ENCODE measurements around the gene TCF4.

Gene TCF4

DNA sequence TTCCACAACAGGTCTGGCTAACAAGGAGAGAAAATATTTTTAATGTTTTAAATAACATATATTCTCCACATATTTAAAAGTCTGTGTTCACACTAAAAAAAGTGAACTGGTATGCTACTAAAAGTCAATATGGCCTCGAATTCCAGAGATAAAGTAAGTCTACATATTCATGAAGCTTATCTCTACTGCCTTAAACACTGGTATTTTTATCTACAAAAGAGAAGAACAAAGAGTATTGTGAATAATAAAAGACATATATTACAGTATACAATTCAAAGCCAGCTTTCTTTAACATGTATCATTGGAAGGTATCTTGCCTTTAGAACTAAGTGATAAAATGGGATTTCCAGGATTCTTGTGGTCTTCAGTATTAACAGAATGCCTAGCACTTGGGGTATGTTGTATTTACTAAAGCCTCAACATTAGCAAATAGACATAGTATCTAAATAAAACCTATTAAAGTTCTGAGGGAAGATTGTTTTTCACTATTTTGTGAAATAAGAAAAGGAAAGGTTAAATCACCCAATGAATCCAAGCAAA lies 325.9 kb downstream of the TCF4 start:
- peaks cover 0 to 3% of the 10 kb centered on the region in 2 donors for H3K36me3 ChIP-seq (ENCODE audit: control insufficient read depth in 1 of 2, insufficient read depth in 2 of 2, low read length in 2 of 2)
- H3K4me1 ChIP-seq (ENCODE audit: control insufficient read depth in 1 of 2, insufficient read depth in 2 of 2, low read length in 2 of 2) = no peaks in the 10 kb centered on the region
- no peak overlapping the region for H3K4me3 ChIP-seq (ENCODE audit: low read depth in 1 of 2, low read length in 2 of 2)
- H3K9me3 ChIP-seq (ENCODE audit: control insufficient read depth in 1 of 2, low read length in 2 of 2) = no peaks in the 10 kb centered on the region
- no peak overlapping the region for H3K9ac ChIP-seq (ENCODE audit: low read depth in 1 of 2, low read length in 2 of 2)
- no peaks in the 10 kb centered on the region for H3K27me3 ChIP-seq (ENCODE audit: control insufficient read depth in 1 of 2, insufficient read depth in 2 of 2, low read length in 2 of 2)
- H3K27ac ChIP-seq (ENCODE audit: low read depth, low read length) = no peak overlapping the region

DNA sequence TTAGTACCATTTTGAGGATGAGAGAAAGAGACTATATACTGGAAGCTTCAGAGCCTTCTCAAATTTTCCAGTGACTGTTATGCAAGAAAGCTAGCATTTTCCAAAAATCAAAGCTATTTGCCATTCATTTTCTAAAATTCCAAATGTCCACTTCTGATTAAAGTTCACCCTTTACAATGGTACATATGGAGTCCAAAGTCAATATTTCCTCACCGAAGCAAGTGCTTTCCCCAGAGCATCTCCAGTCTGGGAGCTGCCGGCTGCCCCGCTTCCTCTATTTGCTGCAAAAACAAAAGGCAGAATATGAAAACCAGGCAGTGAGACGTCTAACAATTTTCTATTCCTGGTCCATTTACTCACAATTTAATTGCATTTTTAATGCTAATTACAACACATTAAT lies 326.7 kb downstream of the TCF4 start:
- H3K9me3 ChIP-seq (ENCODE audit: control insufficient read depth in 1 of 2, low read length in 2 of 2) = no peaks in the 10 kb centered on the region
- H3K27ac ChIP-seq (ENCODE audit: low read depth, low read length) = no peak overlapping the region
- H3K9ac ChIP-seq (ENCODE audit: low read depth in 1 of 2, low read length in 2 of 2) = no peak overlapping the region
- H3K27me3 ChIP-seq (ENCODE audit: control insufficient read depth in 1 of 2, insufficient read depth in 2 of 2, low read length in 2 of 2) = no peaks in the 10 kb centered on the region
- peaks cover 3 to 4% of the 10 kb centered on the region in 2 donors for H3K36me3 ChIP-seq (ENCODE audit: control insufficient read depth in 1 of 2, insufficient read depth in 2 of 2, low read length in 2 of 2)
- no peaks in the 10 kb centered on the region for H3K4me1 ChIP-seq (ENCODE audit: control insufficient read depth in 1 of 2, insufficient read depth in 2 of 2, low read length in 2 of 2)
- H3K4me3 ChIP-seq (ENCODE audit: low read depth in 1 of 2, low read length in 2 of 2) = no peak overlapping the region

DNA sequence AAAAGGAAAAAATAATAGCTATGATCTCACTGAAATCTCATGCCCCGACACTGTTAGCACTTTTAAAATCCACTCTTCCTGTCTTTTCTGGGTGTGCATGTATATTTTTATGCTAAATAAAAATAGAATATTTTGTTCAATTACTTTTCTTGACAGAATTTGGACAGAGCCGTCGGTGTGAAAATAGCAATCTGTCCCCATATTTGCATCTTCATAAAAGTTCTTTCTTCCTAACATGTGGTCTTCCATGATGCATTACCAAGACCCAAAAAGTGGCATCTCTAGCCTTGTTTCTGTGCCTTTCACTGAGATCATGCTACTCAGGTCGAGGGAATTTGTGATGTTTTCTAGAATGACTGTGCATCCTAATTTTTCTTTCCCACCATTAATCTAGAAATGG lies 329.9 kb downstream of the TCF4 start:
- H3K27me3 ChIP-seq (ENCODE audit: control insufficient read depth in 1 of 2, insufficient read depth in 2 of 2, low read length in 2 of 2) = no peaks in the 10 kb centered on the region
- H3K9ac ChIP-seq (ENCODE audit: low read depth in 1 of 2, low read length in 2 of 2) = no peak overlapping the region
- H3K4me1 ChIP-seq (ENCODE audit: control insufficient read depth in 1 of 2, insufficient read depth in 2 of 2, low read length in 2 of 2) = no peaks in the 10 kb centered on the region
- no peaks in the 10 kb centered on the region for H3K9me3 ChIP-seq (ENCODE audit: control insufficient read depth in 1 of 2, low read length in 2 of 2)
- H3K4me3 ChIP-seq (ENCODE audit: low read depth in 1 of 2, low read length in 2 of 2) = no peak overlapping the region
- H3K36me3 ChIP-seq (ENCODE audit: control insufficient read depth in 1 of 2, insufficient read depth in 2 of 2, low read length in 2 of 2) = peaks cover 0 to 4% of the 10 kb centered on the region in 2 donors
- no peak overlapping the region for H3K27ac ChIP-seq (ENCODE audit: low read depth, low read length)

DNA sequence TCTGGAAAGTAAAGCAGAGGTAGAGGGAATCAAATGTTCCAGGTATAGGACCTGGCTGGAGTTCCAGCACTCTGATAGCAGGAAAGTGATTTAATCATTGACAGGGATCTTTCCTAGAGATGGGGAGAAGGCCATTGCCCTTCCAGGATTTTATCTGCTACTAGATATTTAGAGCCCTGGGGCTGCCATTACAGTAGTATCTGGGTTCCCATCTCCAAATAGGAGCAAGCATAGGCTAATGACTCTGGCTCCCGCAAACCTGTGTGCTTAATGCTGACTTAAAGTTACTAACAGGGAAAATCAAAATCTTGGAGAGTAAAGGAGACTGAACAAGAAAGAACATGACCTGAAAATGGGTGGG lies 331.1 kb downstream of the TCF4 start:
- Histone ChIP-seq H3K9me3 (ENCODE audit: control insufficient read depth in 1 of 2, low read length in 2 of 2) (no peaks in the 10 kb centered on the region), H3K36me3 (ENCODE audit: control insufficient read depth in 1 of 2, insufficient read depth in 2 of 2, low read length in 2 of 2) (peaks cover 0 to 4% of the 10 kb centered on the region in 2 donors), H3K27ac (ENCODE audit: low read depth, low read length) (no peak overlapping the region), H3K9ac (ENCODE audit: low read depth in 1 of 2, low read length in 2 of 2) (no peak overlapping the region), H3K4me1 (ENCODE audit: control insufficient read depth in 1 of 2, insufficient read depth in 2 of 2, low read length in 2 of 2) (peaks cover 3 to 5% of the 10 kb centered on the region in 2 donors), H3K27me3 (ENCODE audit: control insufficient read depth in 1 of 2, insufficient read depth in 2 of 2, low read length in 2 of 2) (no peaks in the 10 kb centered on the region), H3K4me3 (ENCODE audit: low read depth in 1 of 2, low read length in 2 of 2) (no peak overlapping the region)

DNA sequence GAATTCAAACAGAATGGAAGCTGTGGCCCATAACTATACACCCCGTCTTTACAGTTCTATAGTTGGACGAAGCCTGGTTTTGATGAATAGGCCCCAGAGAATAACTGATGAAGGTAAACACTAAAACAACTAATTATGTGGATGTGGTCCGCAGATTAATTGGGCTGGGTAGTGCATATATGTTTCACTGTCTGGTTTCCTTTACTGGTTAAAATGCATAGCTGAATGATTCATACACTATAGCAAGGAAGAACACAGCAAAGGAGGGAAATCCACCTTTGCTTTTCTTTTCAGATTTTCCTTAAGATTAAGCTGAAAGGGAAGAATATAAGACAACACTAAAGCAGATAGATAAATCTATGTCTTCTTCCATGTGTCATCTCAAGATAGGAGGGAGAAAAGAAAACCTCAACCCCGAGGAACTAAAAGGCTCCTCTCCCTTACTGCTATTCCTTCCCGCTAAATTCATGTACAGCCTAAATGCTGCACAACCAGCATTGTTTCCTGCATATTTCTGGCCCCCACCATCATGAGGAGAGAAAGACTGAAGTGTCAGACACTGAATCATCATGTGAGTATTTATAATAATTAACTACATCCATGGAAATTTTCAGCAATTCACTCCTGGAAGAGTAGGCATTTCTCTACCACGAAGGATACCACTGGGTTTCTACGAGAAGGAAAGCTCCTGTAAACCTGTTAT lies 331.6 kb downstream of the TCF4 start:
- H3K36me3 ChIP-seq (ENCODE audit: control insufficient read depth in 1 of 2, insufficient read depth in 2 of 2, low read length in 2 of 2) = peaks cover 0 to 4% of the 10 kb centered on the region in 2 donors
- H3K4me3 ChIP-seq (ENCODE audit: low read depth in 1 of 2, low read length in 2 of 2) = no peak overlapping the region
- no peak overlapping the region for H3K9ac ChIP-seq (ENCODE audit: low read depth in 1 of 2, low read length in 2 of 2)
- no peak overlapping the region for H3K27ac ChIP-seq (ENCODE audit: low read depth, low read length)
- peaks cover 4 to 10% of the 10 kb centered on the region in 2 donors for H3K4me1 ChIP-seq (ENCODE audit: control insufficient read depth in 1 of 2, insufficient read depth in 2 of 2, low read length in 2 of 2)
- H3K9me3 ChIP-seq (ENCODE audit: control insufficient read depth in 1 of 2, low read length in 2 of 2) = no peaks in the 10 kb centered on the region
- no peaks in the 10 kb centered on the region for H3K27me3 ChIP-seq (ENCODE audit: control insufficient read depth in 1 of 2, insufficient read depth in 2 of 2, low read length in 2 of 2)

DNA sequence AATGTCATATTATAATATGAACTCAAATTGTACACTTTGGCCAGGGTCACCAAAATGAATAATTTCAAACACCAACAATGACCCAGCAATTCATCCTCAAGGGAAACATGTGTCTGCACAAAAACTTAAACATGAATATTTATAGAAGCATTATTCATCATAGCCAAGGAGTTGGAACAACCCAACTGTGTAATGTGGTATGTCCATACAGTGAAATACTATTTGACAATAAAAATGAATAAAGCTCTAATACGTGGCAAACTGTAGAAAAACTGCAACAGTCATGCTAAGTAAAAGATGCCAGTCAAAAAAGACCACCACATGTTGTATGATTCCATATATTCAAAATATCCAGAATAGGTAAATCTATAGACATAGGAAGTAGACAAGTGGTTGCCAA lies 334.2 kb downstream of the TCF4 start:
- Histone ChIP-seq H3K27me3 (ENCODE audit: control insufficient read depth in 1 of 2, insufficient read depth in 2 of 2, low read length in 2 of 2) (no peaks in the 10 kb centered on the region), H3K9ac (ENCODE audit: low read depth in 1 of 2, low read length in 2 of 2) (no peak overlapping the region), H3K36me3 (ENCODE audit: control insufficient read depth in 1 of 2, insufficient read depth in 2 of 2, low read length in 2 of 2) (peaks cover 0 to 4% of the 10 kb centered on the region in 2 donors), H3K4me3 (ENCODE audit: low read depth in 1 of 2, low read length in 2 of 2) (no peak overlapping the region), H3K9me3 (ENCODE audit: control insufficient read depth in 1 of 2, low read length in 2 of 2) (no peaks in the 10 kb centered on the region), H3K27ac (ENCODE audit: low read depth, low read length) (no peak overlapping the region), H3K4me1 (ENCODE audit: control insufficient read depth in 1 of 2, insufficient read depth in 2 of 2, low read length in 2 of 2) (peaks cover 4 to 10% of the 10 kb centered on the region in 2 donors)

DNA sequence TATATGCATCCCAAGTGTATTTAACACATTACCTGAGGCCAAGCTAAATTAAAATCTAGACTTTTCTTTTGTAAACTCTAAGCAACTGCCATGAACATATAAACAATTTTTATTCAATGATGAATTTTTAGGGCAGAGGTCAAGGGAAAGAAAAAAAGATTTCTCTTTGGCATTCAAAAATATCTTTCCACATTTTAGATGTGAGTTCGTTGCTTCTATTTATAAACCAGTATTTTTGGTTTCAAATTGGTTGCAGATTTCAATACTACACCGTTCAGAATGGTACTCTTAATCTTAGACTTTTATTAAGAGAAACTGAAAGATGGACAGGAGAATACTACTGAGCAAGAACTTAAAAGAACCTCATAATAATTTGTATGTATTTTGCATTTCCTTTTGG lies 335.1 kb downstream of the TCF4 start:
- no peaks in the 10 kb centered on the region for H3K27me3 ChIP-seq (ENCODE audit: control insufficient read depth in 1 of 2, insufficient read depth in 2 of 2, low read length in 2 of 2)
- H3K4me3 ChIP-seq (ENCODE audit: low read depth in 1 of 2, low read length in 2 of 2) = no peak overlapping the region
- peaks cover 4 to 10% of the 10 kb centered on the region in 2 donors for H3K4me1 ChIP-seq (ENCODE audit: control insufficient read depth in 1 of 2, insufficient read depth in 2 of 2, low read length in 2 of 2)
- no peak overlapping the region for H3K9ac ChIP-seq (ENCODE audit: low read depth in 1 of 2, low read length in 2 of 2)
- H3K36me3 ChIP-seq (ENCODE audit: control insufficient read depth in 1 of 2, insufficient read depth in 2 of 2, low read length in 2 of 2) = peaks cover 0 to 4% of the 10 kb centered on the region in 2 donors
- H3K9me3 ChIP-seq (ENCODE audit: control insufficient read depth in 1 of 2, low read length in 2 of 2) = no peaks in the 10 kb centered on the region
- H3K27ac ChIP-seq (ENCODE audit: low read depth, low read length) = no peak overlapping the region

DNA sequence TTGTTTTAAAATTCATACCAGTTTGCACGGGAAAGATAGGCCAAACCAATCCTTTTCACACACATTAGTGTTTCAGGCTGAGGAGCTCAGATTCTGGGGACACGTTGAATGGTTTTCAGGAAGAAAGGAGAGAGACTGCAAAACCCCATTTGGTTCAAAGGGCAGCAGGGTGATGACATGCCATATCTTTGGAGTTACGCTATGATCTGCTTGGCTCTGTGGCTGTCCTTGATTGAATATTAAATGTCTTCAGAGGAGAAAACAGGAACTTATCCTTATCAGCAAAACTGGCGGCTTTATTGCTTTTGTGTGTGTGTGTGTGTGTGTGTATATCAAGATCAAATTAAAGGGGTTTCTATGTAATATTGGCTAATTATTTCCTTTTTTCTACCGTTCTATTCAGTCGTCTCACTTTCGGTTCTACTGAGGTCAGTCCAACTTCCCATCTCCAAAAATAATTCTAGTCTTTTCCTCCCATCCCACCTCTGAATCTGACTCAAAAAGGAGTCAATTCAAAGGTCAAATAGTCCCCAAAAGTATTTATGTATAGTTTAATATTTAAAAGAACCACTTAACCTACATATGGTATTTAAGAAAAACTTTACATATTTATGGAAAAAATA lies 335.8 kb downstream of the TCF4 start:
- Histone ChIP-seq H3K36me3 (ENCODE audit: control insufficient read depth in 1 of 2, insufficient read depth in 2 of 2, low read length in 2 of 2) (peaks cover 0 to 4% of the 10 kb centered on the region in 2 donors), H3K4me1 (ENCODE audit: control insufficient read depth in 1 of 2, insufficient read depth in 2 of 2, low read length in 2 of 2) (peaks cover 4 to 10% of the 10 kb centered on the region in 2 donors), H3K9me3 (ENCODE audit: control insufficient read depth in 1 of 2, low read length in 2 of 2) (no peaks in the 10 kb centered on the region), H3K27ac (ENCODE audit: low read depth, low read length) (no peak overlapping the region), H3K9ac (ENCODE audit: low read depth in 1 of 2, low read length in 2 of 2) (no peak overlapping the region), H3K4me3 (ENCODE audit: low read depth in 1 of 2, low read length in 2 of 2) (peak overlapping the region in 1 of 2 donors; percentile 22), H3K27me3 (ENCODE audit: control insufficient read depth in 1 of 2, insufficient read depth in 2 of 2, low read length in 2 of 2) (no peaks in the 10 kb centered on the region)

DNA sequence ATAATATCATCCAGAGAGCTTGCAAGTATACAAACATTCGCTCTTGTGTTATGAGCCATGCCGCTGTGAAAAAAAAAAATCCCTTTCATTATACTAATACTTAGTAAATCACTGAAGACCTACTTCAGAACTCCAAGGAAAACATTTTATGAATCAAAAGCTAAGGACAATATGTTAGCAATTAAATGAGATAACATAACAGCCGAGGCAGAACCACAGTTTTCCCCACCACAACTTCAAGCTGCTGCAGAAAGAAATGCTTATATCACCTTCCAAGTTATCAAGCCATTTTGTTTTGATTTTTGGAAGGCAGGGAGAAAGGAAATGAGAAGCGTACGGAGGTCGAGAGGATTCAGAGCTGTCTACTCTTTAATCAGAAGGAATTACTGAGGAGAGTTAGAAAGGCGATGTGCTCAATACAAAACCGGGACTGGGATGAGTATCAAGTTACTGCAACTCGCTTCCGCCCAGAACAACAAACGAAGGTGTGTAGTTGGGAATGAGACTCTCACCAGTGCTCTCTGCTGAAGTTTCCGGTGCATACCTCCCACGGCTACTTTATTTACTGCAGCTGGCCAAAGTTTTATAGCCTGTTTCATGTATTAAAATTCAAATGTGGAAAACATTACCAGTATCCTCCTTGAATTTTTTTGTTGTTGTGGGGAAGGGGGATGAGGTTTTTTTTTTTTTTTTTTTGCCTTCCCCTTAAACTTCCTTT lies 336.6 kb downstream of the TCF4 start:
- H3K4me1 ChIP-seq (ENCODE audit: control insufficient read depth in 1 of 2, insufficient read depth in 2 of 2, low read length in 2 of 2) = peaks cover 4 to 10% of the 10 kb centered on the region in 2 donors
- peaks cover 0 to 1% of the 10 kb centered on the region in 2 donors for H3K36me3 ChIP-seq (ENCODE audit: control insufficient read depth in 1 of 2, insufficient read depth in 2 of 2, low read length in 2 of 2)
- H3K27me3 ChIP-seq (ENCODE audit: control insufficient read depth in 1 of 2, insufficient read depth in 2 of 2, low read length in 2 of 2) = no peaks in the 10 kb centered on the region
- H3K9me3 ChIP-seq (ENCODE audit: control insufficient read depth in 1 of 2, low read length in 2 of 2) = no peaks in the 10 kb centered on the region
- H3K9ac ChIP-seq (ENCODE audit: low read depth in 1 of 2, low read length in 2 of 2) = no peak overlapping the region
- H3K4me3 ChIP-seq (ENCODE audit: low read depth in 1 of 2, low read length in 2 of 2) = no peak overlapping the region
- H3K27ac ChIP-seq (ENCODE audit: low read depth, low read length) = no peak overlapping the region

DNA sequence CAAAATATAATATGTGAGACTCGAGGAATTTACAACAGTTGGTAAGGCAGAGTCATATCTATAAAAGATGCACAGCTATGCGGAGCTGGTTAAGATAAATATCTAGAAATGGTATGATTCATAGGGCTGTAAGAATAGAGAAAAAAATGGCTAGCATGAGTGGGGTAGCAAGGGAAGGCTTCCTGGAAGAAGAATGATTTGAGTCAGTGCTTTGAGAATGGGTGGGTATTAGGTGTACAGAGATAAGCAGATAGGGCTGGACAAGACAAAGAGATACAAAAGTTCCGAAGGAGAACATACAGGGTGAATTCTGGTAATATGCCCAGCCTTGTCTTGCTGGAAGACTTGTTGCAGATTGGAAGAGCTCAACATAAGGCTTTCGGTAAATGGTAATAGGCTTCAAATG lies 337.2 kb downstream of the TCF4 start:
- Histone ChIP-seq H3K9ac (ENCODE audit: low read depth in 1 of 2, low read length in 2 of 2) (no peak overlapping the region), H3K27ac (ENCODE audit: low read depth, low read length) (no peak overlapping the region), H3K27me3 (ENCODE audit: control insufficient read depth in 1 of 2, insufficient read depth in 2 of 2, low read length in 2 of 2) (no peaks in the 10 kb centered on the region), H3K4me1 (ENCODE audit: control insufficient read depth in 1 of 2, insufficient read depth in 2 of 2, low read length in 2 of 2) (peaks cover 4 to 10% of the 10 kb centered on the region in 2 donors), H3K4me3 (ENCODE audit: low read depth in 1 of 2, low read length in 2 of 2) (no peak overlapping the region), H3K9me3 (ENCODE audit: control insufficient read depth in 1 of 2, low read length in 2 of 2) (no peaks in the 10 kb centered on the region), H3K36me3 (ENCODE audit: control insufficient read depth in 1 of 2, insufficient read depth in 2 of 2, low read length in 2 of 2) (no peaks in the 10 kb centered on the region)

All from duodenal mucosa (tissue), 2 donors.